CD4-positive, alpha-beta T cell treated with Interleukin-2 at 100 ng/mL for 4 hours (primary cell): ENCODE measurements around the gene TOP3A.
A peak's percentile ranks its signal among the peaks of the same experiment; 100 is the strongest.

Experiments
- DNase-seq: peaks from one replicate; pipeline ENCODE4 v3.0.0-alpha.2; 2020; ENCODE audit warnings: low spot score

The TOP3A gene

GRCh38 chr17:18231164-18231563, 83.6 kb downstream of the TOP3A start:
- no peak for DNase-seq

DNA sequence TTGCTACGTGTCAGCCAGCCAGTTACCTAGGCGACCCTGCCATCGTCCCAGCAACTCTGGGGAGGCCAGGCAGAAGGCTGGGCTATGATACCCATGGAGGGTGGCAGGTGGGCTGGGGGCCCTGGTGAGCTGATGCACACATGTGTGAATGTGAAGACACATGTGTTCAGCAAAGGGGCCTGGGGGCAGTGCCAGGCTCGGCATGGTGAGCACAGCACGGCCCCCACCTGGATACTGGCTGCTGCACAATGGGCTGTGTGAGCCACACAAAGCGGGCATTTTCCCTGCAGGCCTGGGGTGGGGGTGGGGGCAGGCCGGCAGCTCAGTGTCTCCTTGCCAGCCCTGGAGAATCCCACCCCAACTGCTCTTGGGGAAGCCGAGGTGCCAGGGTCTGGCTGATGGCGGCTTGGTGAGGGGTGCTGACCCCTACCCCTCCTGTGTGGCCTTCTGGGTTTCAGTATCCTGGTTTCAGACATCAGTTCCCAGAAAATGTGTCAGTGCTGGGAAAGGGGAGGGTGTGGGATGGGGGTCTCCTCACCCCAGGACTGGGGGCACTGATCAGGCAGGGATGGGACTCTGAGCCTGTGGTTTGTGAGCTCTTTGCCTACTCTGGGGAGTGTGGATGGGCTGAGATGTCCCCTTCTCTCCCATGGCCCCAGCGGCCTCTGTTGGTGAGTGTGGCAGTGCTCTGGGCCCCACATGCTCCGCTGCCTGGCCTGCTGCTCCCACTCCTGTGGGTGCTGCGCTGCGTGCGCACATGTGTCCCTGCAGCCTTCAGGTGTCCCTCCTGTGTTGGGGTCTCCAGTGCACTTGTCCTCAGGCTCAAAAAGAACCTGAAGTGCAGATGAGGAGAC, 84.3 kb downstream of the TOP3A start:
- no peak for DNase-seq

- DNase-seq, result no peak
Observed at GRCh38 chr17:18229771-18230170, 85.0 kb downstream of the TOP3A start.

- DNase-seq, result no peak
Observed at GRCh38 chr17:18229254-18229653, 85.5 kb downstream of the TOP3A start.

DNA sequence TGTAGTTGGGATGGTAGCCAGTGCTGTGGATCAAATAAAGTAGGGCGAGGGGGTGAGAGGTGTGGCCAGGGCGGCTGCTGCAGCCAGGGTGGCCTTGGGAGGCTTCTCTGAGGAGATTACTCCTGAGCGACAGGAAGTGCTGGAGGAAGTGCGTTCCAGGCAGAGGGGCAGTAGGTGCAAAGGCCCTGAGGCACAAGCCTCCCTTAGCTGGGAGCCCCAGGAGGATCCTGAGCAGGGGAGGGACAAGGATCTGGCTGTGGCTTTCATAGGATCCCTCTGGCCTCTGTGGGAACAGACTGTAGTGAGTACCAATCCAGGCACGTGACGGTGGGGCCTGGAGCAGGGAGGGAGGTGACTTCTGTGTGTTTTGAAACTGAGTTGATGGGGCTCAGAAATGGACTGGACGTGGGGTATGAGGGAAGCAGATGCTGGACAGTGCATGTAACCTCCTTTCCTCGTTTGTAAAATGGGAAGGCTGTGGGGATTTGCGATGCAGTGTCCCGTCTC, 86.6 kb downstream of the TOP3A start:
- no peak for DNase-seq

DNA sequence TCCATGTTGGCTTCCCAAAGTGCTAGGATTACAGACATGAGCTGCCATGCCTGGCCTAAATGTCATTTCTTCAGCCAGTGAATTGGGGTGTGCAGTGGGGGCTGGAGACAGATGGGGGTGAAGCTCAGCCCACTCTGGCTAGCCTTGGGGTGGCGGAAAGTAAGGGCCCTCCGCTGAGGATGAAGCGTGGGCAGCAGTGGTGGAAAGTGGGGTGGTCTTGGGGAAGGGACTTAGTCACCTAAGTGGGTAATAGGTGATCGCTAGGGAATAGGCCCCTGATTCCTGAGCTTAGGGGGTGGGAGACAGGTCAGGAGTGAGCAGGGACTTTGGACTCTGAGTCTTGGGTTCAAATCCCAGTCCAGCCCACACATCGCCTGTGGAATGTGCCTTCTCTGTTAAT, 87.2 kb downstream of the TOP3A start:
- no peak for DNase-seq

- DNase-seq, result no peak
Observed at GRCh38 chr17:18226284-18226945, 88.4 kb downstream of the TOP3A start.

DNA sequence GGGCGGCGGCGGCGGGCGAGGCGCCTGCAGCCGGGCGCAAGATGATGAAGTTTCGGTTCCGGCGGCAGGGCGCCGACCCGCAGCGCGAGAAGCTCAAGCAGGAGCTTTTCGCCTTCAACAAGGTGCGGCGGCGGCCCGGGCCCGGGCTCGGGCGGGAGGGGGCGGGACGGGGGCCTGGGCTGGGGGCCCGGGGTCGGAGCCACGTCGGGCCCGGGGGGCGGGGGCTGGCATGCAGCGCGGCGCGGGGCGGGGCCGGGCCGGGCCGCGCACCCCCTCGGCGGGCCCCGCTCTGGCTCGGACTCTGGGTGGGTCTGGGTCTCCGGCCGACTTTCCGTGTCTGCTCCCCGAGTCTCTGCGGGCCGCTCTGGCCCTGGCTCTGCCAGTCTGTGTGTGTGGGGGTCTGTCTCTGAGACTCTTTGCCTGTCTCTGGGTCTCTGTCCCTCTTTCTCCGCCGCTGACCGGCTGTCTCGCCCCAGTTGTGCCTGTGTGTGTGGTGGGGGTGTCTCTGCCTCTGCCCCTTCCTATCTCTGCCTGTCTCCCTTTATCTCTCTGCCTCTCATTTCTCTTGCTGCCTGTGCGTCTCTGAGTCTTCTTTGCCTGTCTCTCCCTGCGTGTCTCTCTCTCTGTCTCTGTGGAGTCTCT, 89.0 kb downstream of the TOP3A start:
- no peak for DNase-seq

DNA sequence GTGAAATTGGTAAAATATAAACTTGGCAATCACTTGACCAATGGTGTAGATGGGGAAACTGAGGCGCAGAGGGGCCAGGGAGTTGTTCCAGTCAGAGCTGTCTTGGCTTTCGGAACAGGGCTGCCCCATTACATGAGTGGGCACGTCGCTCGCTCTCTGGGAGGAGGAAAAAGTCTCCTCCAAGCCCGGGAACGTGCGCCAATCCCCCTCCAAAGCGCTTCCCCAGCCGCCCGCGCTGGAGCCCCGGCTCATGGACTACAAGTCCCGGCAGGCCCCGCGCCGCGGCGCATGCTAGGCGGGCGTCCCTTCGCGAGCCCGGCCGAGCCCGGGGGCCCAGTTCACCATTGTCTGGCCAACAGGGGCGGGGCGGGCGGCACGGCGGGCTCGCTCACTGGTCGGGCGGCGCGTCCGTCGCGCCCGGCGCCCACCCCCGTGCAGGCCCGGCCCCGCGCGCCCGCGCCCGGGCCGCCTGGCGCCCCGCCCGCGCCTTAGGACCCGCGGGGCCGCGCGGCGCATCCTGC, 89.6 kb downstream of the TOP3A start, which contains the start of gene LLGL1:
Gene LLGL1, plus strand, starts transcription at position 515 of the 521 bp plus-strand sequence. CDS start 48 bp downstream, outside the sequence.
- DNase-seq, result peak; percentile 96

DNA sequence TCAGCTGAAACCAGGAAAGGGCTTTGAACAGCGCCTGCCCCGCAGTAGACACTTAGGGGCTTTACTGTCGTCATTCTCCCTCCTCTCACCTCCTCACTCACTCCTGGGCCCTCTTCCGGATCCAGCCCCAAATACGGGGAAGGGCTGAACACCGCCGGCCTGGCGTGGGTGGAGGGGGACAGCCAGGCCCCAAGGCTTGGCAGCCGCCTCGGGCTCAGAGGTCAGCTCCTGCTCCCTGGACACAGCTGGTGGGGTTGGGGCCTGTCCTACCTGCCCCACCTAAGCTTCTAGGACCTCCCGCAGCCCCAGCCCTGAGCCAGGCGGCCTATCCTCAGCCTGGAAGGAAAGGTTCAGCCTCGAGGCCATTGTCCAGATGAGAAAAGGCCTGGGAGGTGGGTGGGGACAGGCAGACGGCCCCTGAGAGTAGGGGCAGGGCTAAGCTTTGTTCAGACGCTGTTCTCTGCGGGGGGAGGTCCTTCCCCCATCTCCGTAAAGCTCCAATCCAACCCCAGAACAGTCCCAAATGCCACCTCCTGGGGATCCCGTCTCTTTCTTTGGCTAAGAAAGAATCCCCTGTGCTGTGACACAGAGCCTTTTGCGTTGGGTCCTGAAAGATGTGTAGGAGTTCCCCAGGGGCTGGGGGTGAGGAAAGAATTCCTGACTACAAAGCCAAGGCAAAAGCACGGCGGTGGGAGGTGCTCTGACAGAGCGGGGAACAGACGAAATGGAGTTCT, 90.2 kb downstream of the TOP3A start:
- DNase-seq, result no peak

- DNase-seq, result no peak
Observed at GRCh38 chr17:18224053-18224386, 90.8 kb downstream of the TOP3A start.
